ENCODE results near the gene CDCA7.

Gene CDCA7

GRCh38 chr2:173417802-173418201 is 63.1 kb downstream of the CDCA7 start:
- no peaks in the 10 kb centered on the region for H3K9me3 ChIP-seq (ENCODE audit: control insufficient read depth, insufficient read depth, low read depth, low read length)
- H3K4me3 ChIP-seq (ENCODE audit: low read depth, low read length): no peak overlapping the region
- H3K4me1 ChIP-seq (ENCODE audit: control insufficient read depth, insufficient read depth, low read length): no peaks in the 10 kb centered on the region
- no peaks in the 10 kb centered on the region for H3K36me3 ChIP-seq (ENCODE audit: control insufficient read depth, insufficient read depth, low read length)
- H3K27ac ChIP-seq (ENCODE audit: low read depth, low read length): no peak overlapping the region
- H3K27me3 ChIP-seq (ENCODE audit: control insufficient read depth, insufficient read depth, low read length): no peaks in the 10 kb centered on the region
- no peak overlapping the region for H3K9ac ChIP-seq (ENCODE audit: low read length)
